GM18858 (cell line): ENCODE data around the gene CLASP1.
A peak's percentile ranks its signal among the peaks of the same experiment; 100 is the strongest.
"Not testable (repeated sequence)": the region's sequence is repeated elsewhere in the genome, so short reads cannot be mapped to it uniquely, and the experiment has no call there.

Experiments used
- ATAC-seq: cut with Tn5 transposase; IDR thresholded peaks from one replicate; pipeline ENCODE4 v1.9.1; 2021; ENCODE audit not compliant: unreplicated experiment

CLASP1 gene

DNA sequence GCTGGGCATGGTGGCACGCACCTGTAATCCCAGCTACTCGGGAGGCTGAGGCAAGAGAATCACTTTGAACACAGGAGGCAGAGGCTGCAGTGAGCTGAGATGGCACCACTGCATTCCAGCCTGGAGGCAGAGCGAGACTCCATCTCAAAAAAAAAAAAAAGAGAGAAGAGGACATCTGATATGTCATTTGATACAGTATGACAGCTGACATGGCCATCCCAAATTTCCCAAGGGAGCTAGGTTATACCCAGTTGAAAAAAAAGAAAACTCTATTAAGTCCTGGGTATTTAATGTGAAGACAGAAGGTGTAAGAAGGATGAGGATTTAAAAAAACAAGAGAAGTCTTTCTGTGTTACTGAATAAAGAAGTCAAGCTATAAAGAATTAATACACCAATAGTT, 23.3 kb downstream of the CLASP1 start:
- ATAC-seq = no peak

DNA sequence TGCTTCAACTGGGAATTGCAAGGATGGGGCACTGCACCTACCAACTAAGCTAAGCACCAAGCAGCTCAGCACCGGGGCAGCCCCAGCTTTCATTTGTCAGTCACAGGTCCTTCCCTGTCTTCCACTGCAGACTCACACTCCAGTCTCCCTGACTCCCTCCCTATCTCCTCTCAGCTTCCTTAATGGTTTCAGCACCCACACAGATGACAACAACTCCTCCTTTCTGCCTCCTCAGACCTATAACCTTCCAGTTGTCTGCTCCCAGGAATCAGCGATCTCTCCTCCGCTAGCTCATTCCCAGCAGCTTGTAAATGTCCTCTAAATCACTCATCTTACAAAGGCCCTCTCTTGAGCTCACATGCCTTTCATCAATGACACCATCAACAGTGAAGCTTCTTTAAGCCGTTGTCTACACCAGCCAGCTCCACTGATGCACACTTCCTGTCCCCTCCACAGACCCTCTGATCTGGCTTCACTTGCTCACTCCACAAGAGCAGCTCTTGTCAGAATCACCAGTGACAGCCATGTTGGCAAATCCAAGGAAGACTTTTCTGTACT, 32.1 kb downstream of the CLASP1 start:
- ATAC-seq = no peak

DNA sequence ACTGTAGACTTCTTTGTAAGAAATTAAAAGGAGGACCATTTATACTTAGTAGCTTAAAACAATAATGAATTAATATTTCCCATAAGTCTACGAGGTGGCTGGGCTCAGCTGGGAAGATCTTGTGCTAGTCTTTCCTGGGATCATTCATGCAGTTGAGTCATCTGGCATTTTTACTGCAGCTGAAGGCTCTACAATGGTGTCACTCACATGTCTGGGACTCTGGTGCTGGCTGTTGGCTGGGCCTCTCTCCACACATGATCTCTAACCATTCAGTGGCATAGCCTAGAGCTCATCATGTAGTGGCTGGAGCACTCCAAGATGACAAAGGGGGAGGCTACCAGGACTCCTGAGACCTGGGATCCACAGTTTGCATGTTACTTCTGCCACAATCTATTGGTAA, 35.5 kb downstream of the CLASP1 start:
- no peak for ATAC-seq

DNA sequence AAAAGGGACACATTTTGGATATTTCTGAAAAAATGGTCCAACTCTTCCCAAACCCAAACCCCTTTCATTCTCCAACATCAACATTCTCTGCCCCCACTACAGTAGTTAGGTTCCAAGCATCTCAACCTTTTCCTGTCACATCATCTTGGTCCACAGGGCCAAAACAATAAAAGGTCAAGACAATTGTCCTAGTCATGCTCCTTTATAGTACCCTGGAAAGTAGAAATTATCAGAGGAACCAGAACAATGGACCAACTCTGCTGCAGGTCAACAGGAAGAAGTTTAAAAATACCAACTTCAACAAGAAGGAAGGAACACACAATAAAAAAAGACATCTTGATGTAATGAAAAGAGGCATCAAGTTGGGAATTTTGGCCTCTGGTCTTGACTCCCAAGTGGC, 36.1 kb downstream of the CLASP1 start:
- ATAC-seq = no peak

DNA sequence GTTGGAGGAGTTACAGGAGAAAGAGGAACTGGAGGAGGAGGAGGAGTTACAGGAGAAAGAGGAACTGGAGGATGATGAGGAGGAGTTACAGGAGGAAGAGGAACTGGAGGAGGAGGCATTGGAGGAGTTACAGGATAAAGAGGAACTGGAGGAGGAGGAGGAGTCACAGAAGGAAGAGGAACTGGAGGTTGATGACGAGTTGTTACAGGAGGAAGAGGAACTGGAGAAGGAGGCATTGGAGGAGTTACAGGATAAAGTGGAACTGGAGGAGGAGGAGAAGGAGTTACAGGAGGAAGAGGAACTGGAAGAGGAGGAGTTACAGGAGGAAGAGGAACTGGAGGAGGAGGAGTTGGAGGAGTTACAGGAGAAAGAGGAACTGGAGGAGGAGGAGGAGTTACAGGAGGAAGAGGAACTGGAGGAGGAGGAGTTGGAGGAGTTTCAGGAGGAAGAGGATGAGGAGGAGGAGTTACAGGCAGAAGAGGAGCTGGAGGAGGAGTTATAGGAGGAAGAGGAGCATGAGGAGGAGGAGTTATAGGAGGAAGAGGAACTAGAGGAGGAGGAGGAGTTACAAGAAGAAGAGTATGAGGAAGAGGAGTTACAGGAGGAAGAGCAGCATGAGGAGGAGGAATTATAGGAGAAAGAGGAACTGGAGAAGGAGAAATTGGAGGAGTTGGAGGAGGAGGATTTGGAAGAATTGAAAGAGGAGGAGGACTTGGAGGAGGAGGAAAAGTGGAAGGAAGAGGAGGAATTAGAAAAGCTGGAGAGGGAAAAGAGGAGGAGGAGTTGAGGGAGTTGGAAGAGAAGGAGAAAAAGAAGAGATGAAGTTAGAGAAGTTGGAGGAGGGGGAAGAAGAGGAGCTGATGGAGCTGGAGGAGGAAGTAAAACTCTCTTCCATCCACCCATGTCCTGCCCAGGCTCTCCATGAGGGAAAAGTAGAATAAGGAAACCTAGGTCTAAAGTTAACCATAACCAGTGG, 37.2 kb downstream of the CLASP1 start:
- ATAC-seq = no peak

DNA sequence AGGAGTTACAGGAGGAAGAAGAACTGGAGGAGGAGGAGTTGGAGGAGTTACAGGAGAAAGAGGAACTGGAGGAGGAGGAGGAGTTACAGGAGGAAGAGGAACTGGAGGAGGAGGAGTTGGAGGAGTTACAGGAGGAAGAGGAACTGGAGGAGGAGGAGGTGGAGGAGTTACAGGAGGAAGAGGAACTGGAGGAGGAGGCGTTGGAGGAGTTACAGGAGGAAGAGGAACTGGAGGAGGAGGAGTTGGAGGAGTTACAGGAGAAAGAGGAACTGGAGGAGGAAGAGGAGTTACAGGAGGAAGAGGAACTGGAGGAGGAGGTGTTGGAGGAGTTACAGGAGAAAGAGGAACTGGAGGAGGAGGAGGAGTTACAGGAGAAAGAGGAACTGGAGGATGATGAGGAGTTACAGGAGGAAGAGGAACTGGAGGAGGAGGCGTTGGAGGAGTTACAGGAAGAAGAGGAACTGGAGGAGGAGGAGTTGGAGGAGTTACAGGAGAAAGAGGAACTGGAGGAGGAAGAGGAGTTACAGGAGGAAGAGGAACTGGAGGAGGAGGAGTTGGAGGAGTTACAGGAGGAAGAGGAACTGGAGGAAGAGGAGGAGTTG, 38.1 kb downstream of the CLASP1 start:
- not testable (repeated sequence) for ATAC-seq

DNA sequence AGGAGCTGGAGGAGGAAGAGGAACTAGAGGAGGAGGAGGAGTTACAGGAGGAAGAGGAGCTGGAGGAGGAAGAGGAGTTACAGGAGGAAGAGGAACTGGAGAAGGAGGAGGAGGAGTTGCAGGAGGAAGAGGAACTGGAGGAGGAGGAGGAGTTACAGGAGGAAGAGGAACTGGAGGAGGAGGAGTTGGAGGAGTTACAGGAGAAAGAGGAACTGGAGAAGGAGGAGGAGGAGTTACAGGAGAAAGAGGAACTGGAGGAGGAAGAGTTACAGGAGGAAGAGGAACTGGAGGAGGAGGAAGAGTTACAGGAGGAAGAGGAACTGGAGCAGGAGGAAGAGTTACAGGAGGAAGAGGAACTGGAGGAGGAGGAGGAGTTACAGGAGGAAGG, 38.8 kb downstream of the CLASP1 start:
- not testable (repeated sequence) for ATAC-seq

DNA sequence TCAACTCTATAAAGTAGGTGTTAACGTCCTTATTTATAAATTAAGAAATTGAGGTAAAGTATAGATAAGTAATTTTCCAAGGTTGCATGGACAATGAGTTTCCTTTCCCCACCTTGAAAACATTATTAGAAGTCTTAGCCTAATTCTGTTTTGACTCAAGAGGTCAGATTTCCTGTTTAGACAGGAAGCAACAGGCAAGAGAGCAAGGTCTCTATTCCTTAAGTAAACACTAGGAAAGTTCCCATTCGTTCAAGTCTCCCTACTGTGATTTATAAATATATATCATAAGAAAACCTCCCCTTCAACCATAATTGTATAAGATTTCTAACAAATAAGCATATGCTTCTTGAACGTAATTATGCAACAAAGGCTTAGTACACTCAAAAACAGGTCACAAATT, 40.3 kb downstream of the CLASP1 start:
- ATAC-seq = no peak

DNA sequence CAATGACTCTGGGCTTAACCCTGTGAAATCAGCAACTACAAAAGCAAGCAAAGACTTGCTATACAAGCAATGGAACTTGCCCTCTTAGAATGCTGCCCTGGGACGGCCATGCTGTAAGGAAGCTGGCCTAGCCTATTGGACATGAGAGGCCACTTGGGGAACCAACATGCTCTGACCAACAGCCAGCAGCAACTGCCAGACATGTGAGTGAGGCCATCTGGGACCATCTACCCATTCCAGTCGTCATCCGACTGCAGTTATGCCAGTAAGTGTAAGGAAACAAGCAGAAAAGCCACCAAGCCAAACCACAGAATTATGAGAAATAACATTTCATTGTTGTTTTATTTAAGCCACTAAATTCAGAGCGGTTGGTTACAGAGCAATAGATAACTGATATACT, 40.9 kb downstream of the CLASP1 start:
- ATAC-seq = no peak

DNA sequence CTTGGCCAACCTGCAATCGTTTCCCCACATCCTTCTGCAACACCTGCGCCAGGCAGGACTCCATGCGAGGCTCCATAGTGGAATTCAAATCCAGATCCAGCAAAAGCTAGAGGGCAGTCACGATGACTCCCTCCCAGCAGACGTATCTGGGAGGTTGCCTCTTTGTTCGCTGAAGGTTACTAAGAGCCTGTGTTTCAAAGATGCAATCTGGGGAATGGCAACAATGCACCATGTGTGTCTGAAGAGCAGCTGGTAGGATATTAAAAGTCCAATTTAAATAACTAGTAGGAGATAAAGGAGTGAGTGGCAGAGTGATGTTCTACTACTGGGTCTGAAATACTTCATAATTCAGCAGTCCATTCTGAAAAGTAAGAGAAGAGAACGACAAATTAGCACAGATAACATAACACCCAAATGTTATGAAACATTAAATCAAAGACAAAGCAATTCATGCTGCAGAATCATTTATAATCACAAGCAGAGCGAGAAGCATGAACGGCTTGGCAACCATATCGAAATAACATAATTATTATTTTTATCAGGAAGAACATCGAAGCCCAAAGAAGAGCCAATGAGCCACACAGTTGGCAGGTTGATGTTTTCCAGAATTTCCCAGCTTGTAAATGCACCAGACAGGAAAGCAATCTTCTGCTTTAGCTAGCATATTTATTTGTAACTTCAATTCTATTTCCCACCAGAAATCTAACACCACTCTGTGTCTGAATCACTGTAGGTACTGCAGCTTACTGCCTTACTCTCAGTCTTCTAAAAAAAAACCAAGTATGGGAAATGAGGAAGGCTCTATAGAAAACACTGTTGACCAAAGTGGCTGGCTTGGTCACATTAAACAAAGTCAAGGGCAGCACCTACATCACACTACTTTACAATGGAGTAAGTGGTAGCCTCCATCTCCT, 43.2 kb downstream of the CLASP1 start:
- ATAC-seq = no peak

DNA sequence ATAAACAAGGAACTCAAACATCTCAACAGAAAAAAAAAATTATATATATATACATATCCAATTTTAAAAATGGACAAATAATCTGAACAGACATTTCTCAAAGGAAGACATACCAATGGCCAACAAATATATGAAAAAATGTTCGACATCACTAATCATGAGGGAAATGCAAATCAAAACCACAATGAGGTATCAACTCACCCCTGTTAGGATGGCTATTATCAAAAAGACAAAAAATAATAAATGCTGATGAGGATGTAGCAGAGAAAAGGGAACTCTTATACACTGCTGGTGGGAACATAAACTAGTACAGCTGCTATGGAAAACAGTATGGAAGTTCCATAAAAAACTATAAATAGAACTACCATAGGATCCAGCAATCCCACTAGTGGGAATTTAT, 46.1 kb downstream of the CLASP1 start:
- no peak for ATAC-seq

DNA sequence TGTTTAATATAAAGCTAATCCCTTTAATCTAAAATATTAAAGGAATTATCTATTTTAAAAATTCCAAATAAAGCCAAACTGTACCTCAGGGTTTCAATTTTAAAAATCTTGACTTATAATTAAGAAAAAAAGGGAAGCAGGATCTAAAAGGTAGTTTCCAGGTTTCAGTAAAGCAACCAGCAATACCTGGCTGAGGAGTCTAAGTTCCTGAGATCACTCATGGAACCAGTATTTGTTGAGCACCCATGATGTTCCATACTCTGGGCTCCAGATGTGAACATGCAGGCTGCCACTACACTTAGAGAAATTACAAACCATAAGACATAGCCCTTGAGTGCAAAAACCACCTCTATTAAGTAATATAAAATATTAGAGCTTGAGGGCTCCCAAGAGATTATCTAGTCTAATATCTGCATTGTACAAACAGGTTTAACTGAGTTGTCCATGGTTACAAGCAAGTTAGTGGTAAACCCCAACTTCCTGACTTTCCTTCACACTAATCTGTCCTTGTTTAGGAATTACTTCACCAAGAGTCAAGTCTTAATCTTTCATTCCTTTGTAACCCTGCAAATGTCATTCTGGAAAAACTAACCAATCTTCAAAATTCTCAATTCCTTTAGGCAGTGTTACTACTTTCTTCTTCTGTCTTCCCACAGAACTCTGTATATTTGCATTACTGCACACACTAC, 49.2 kb downstream of the CLASP1 start:
- peak; percentile 67 for ATAC-seq

DNA sequence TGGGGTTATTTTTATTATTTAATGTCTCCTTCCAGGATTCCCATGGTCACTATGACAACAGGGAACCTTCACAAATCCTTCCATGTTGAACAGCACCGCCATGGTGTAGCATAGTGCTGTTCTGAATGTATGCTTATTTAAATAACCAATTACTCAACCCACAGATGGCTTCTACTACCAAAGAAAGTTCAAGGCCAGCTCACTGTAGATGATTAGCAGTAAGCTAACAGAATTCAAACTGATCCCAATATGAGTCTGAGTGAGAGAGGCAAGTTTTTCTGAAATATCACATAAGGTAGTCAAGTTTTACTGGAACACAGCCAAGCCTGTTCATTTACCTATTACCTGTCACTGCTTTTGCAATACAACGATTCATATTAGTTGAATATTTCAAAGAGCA, 51.2 kb downstream of the CLASP1 start:
- ATAC-seq = no peak

DNA sequence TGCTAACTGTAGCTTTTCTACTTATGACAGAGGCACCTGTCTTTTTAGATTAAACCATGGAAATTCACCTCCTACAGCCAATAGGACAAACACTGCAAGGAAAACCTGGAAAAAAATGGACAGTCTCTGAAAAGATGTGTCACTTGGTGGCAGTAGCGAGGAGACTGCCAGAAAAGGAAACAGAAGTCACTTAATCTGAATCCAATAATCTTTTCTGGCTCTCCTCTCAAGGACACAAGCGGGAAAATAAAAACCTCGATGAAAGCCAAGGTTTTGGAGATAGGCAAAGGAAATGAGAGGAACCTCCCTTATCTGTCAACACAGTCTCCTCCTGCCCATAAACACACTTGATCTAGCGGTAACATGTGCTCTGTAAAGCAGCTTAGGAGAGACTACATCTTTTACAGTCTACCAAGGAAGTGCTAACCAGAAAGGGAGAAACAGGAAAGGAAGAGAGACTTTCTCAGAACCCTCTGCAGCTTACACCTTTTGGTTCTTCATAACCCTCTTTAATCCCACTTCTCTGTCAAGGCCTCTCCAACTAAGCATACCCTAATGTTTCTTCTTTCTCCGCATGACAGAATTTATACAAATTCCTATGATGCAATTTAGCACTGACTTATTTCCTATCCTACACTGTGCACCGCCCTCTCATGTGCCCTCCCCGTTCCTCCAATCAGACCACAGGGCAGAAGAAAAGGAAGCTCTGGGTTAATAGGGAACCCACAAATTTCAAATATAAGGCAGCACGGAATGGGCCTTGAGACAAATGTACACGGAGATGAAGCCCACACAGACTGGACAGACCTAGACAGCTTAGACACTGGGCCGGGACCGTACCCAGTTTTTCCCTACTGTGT, 52.8 kb downstream of the CLASP1 start:
- ATAC-seq = peak; percentile 50

DNA sequence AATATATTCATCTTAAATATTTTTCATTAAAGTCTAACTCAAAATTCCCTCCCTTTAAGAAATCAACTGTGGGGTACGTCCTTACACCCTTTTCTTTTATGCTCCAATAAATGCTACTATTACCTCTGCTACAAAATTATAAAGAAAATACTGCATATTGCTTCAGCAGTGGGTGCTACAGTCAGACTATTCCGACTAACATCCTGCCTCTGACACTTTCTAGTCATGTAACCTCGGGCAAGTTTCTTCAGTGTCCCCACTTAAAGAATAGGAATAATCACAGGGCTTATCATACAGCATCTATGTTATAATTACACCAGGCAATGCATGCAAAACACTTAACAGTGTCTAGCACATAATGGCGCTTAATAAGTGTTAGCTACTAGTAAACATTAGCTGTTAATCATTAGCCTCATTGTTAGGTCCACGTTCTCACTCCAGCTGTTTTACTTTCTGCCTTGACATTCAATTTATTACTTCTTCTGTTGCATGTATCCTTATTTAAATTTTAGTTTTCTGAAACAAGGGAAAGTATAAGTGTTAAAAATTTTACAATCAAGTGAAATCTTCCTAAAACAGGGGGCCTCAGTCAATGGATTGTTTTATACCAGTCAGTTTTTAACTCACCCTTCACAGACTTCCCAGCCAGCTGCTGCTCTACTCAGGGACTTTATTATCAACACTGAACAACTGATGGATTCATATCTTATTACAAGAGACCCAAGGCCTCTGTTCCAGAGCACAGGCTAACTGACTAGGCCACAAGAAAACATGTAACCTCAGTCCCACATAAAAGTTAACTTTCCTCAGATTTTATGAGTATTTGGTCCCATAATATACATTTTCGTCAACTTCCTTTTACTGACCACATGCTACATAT, 54.0 kb downstream of the CLASP1 start:
- no peak for ATAC-seq

DNA sequence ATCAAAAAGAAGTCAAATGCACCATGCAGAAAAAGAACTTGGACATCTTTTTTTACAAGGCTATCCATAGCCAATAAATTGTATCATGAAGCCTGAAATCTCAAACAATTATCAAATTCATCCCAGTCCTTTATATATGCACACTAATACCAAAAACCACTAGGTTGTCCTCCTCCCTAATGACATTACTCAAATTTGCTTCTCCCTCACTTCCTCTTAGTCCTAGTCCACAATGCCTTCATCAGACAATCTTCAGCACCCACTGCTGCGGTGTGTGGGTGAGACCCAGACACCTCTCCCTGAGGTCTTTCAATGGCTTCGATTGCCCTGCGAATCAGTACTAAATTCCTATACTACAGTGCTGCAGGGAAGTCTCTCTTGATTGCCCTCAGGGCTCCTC, 58.1 kb downstream of the CLASP1 start:
- no peak for ATAC-seq

DNA sequence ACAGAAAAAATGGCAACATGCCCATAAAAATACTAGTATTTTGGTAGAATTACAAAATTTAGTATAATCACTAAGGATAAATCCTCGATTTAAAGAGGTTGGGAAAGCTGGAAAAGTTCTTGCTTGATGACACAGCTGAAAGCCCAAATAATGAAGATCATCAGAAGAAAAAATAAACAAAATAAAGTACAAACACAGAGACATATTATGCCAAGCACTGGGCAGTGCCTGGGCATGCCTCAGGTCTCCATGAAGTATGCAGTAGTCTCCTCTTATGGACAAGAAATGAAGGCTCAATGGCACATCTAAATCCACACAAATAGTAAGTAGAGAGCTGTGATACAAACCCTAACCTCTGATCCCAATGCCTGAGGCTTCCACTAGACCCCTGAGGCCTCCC, 60.9 kb downstream of the CLASP1 start:
- no peak for ATAC-seq

DNA sequence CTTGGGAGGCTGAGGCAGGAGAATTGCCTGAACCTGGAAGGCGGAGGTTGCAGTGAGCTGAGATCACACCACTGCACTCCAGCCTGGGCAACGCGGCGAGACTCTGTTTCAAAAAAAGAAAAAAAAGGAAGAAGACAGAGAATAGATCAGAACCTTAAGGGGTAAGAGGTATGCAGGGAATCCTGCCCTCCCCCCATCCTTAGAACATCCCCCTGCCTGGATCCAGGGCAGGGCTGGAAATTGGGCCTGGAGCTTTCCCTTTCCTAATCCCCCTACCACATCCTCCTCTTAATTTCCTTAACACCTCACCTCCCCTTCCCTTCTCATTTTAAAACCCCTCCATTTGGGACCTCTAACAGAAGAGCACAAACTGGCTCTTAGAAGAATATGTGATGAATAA, 62.1 kb downstream of the CLASP1 start:
- ATAC-seq = no peak

DNA sequence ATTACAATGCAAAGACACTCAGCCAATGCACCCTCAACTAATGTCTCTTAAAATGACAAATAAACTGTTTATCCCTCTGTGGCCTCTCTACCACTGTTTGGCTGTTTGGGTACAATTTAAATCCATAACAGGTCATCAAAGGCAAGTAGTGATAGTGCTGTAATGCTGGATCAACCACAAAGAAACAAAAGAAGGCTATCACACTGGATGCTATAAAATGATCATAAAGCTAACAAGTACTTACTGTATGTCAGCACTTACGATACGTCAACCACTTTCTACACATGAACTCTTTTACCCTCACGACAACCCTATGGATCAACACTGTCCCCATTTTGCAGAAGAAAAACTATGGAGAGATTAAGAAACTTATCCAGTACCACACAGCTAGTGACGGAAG, 64.5 kb downstream of the CLASP1 start:
- ATAC-seq = no peak
